GM21825 (cell line): ENCODE measurements around the gene GJB4.

Source experiments
- ATAC-seq: cut with Tn5 transposase; IDR thresholded peaks from one replicate; pipeline ENCODE4 v1.9.1; 2021; ENCODE audit warnings: mild to moderate bottlenecking, moderate library complexity; ENCODE audit not compliant: unreplicated experiment

GJB4 gene

DNA sequence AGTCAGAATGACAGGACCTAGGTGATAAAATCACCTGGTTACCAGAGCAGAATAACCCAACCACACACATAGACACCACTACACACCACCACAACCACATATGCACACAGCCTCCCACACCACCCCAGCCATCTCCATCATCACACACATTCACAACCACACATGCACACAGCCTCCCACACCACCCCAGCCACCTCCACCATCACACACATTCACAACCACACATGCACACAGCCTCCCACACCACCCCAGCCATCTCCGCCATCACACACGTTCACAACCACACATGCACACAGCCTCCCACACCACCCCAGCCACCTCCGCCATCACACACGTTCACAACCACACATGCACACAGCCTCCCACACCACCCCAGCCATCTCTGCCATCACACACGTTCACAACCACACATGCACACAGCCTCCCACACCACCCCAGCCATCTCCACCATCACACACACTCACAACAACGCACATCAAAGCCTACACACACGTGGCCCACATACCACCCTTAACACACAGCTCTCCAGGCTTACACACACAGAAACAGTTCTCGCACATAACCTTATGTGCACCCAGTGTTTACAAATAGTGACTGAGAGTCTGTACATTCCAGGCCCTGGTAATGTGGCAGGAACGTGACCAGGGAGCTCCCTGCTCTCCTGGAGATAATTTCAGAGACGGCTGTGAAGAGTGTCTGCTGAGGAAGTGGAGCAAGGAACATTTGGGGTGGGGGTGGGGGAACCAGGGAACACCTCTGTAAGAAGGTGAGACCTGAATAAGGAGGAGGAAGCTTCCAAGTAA lies 18.2 kb downstream of the GJB4 start:
- ATAC-seq: no peak

GRCh38 chr1:34778381-34778780 lies 18.8 kb downstream of the GJB4 start:
- no peak for ATAC-seq

- ATAC-seq: no peak
These were observed 19.5 kb downstream of the GJB4 start for GRCh38 chr1:34779005-34779404.

- no peak for ATAC-seq
These were observed 20.0 kb downstream of the GJB4 start for GRCh38 chr1:34779526-34779925.

- ATAC-seq: no peak
These were observed 20.4 kb downstream of the GJB4 start for GRCh38 chr1:34779962-34780361.

GRCh38 chr1:34780528-34780927 lies 21.0 kb downstream of the GJB4 start:
- ATAC-seq: no peak

DNA sequence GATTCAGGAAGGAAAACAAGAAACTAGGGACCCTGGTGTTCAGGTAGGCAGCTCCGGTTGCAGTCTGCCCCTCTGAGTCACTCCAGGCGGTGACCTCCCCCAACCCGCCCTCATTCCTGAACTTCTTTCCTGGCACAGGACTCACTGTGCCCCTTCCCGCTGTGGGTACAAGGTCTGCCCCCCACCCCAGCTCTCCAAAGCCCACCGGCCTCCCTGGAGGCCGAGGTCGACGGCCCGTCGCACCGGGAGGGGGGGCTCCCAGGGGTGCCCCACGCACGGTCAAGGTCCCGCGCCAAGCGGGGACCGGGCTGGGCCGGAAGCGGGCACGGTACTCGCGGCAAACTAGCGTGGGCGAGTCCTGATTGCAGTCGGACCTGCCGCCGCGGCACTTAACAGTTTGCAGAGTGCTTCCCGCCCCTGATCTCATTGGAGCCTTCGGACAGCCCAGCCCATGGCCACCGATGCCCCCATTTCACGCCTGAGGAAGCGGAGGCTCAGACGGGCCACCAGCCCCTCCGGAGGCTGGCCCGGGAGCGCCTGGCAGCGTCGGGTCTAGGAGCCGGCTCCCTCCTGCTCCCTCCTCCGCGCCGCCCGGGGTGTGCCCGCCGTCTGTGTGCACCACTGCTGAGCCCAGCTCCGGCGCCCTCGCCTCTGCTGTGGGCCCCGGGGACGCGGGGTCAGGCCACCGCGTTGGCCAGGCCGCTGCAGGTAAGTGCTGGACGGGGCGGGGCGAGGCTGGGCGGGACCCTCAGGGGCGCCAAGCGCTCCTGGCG lies 21.7 kb downstream of the GJB4 start, which contains the start of gene GJB3:
Gene GJB3, plus strand, starts transcription at position 144 of the 773 bp plus-strand sequence. CDS start 3,549 bp downstream, outside the sequence.
- no peak for ATAC-seq

DNA sequence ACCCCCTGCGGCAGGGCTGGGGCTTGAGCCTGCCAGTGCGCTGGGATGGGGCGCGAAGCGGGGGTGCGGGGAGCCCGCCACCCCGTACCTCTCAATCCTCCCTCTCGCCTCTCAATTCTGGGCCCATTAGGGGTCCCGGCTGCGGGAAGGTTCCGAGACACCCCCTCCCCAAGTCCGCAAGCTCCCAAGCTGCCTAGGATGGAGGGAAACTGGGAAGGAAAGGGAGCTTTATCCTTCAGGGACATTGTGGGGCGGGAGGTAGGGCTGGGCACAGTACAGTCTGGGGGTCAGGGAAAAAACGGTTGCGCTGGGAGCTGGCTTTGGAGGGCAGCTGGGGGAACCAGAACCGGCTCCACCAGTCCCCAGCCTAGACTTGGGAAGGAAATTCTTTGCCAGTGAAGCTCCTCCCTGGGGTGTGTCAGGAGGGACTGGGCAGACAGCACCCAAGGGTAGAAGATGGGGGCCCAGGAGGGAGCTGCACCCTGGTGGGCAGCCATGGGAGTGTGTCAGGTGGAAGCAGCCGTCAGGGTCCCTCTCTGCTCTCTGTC lies 22.4 kb downstream of the GJB4 start:
- ATAC-seq: no peak

- ATAC-seq: no peak
These were observed 25.2 kb downstream of the GJB4 start for GRCh38 chr1:34784751-34785221.

GRCh38 chr1:34785231-34785874 lies 25.8 kb downstream of the GJB4 start:
- ATAC-seq: no peak

- ATAC-seq: no peak
These were observed 26.4 kb downstream of the GJB4 start for GRCh38 chr1:34785875-34786470.

GRCh38 chr1:34786521-34787325 lies 27.2 kb downstream of the GJB4 start:
- no peak for ATAC-seq

DNA sequence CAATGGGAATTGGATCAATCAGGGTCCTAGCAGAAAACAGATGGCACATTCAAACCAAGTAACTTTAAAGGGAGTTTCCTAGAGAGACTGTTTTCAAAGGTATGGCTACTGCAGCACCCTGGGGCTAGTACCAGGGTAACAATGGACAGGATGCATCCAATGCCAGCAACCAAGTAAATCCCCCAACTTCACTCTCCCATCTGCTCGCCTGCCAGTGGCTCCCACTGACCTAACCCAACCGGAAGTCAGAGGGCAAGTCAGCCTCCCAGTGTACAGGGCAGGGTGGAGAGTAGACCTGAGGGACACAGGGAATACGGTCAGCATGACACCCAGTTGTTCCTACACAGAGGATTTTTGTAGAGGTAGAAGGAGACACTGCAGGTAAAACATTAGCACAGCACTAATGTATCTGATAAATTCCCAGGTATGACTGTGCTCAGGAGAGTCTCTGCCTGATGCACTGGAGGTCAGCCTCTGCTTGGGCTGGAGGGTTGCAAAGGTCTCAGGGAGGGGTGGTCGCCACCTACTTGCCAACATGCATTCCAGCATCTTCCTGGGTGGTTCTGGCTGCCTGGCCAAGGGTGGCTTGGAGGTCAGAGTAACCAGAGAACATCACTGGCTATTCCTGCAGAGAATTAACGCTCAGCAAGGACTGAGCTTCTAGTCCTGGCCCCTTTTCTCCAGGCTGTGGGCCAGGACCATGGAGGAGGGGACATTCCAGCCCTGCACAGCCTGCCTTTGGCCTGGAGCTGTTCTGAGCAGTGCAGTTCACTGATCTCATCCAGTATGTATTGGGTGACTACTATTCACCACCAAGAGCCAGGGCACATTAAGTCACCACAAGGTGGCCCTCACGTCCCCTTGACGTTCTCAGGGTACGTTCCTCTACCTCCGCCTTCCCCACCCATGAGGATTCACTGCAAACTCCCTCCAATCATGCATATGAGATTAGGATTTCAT lies 28.2 kb downstream of the GJB4 start:
- no peak for ATAC-seq

- ATAC-seq: no peak
These were observed 31.4 kb downstream of the GJB4 start for GRCh38 chr1:34790985-34791384.

GRCh38 chr1:34792424-34792823 lies 32.9 kb downstream of the GJB4 start:
- ATAC-seq: no peak

- ATAC-seq: no peak
These were observed 33.6 kb downstream of the GJB4 start, which contains the start of gene GJA4 for GRCh38 chr1:34792868-34793727. Gene GJA4 (plus strand): TSS chr1:34792999. CDS start chr1:34794214, 1,215 bp downstream.

GRCh38 chr1:34794001-34794789 lies 34.7 kb downstream of the GJB4 start:
- ATAC-seq: no peak
